Measurements from ENCODE around the gene ATG10.
"Not testable (repeated sequence)": the region's sequence is repeated elsewhere in the genome, so short reads cannot be mapped to it uniquely, and the experiment has no call there.

The ATG10 gene

GRCh38 chr5:82129723-82130285, 158.0 kb downstream of the ATG10 start:
- DNase-seq (ENCODE audit: low spot score), result no peak

GRCh38 chr5:82130602-82131001, 158.8 kb downstream of the ATG10 start:
- DNase-seq (ENCODE audit: low spot score), result no peak

- DNase-seq (ENCODE audit: low spot score), result no peak
Measured at GRCh38 chr5:82137205-82137604, 165.4 kb downstream of the ATG10 start.

GRCh38 chr5:82139837-82140236, 168.0 kb downstream of the ATG10 start:
- not testable (repeated sequence) for DNase-seq (ENCODE audit: low spot score)

- no peak for DNase-seq (ENCODE audit: low spot score)
Measured at GRCh38 chr5:82142217-82142841, 170.5 kb downstream of the ATG10 start.

GRCh38 chr5:82142928-82143577, 171.2 kb downstream of the ATG10 start:
- no peak for DNase-seq (ENCODE audit: low spot score)

- DNase-seq (ENCODE audit: low spot score), result no peak
Measured at GRCh38 chr5:82147860-82148573, 176.2 kb downstream of the ATG10 start.

- DNase-seq (ENCODE audit: low spot score), result no peak
Measured at GRCh38 chr5:82149434-82149833, 177.6 kb downstream of the ATG10 start.

GRCh38 chr5:82150559-82150958, 178.7 kb downstream of the ATG10 start:
- no peak for DNase-seq (ENCODE audit: low spot score)

- DNase-seq (ENCODE audit: low spot score), result no peak
Measured at GRCh38 chr5:82151204-82151603, 179.4 kb downstream of the ATG10 start.

- no peak for DNase-seq (ENCODE audit: low spot score)
Measured at GRCh38 chr5:82151662-82152061, 179.8 kb downstream of the ATG10 start.

GRCh38 chr5:82152978-82153481, 181.2 kb downstream of the ATG10 start:
- DNase-seq (ENCODE audit: low spot score), result no peak

GRCh38 chr5:82154776-82155175, 183.0 kb downstream of the ATG10 start:
- DNase-seq (ENCODE audit: low spot score), result no peak

GRCh38 chr5:82155305-82155704, 183.5 kb downstream of the ATG10 start:
- DNase-seq (ENCODE audit: low spot score), result no peak

- no peak for DNase-seq (ENCODE audit: low spot score)
Measured at GRCh38 chr5:82156874-82157273, 185.1 kb downstream of the ATG10 start.

GRCh38 chr5:82158755-82159413, 187.1 kb downstream of the ATG10 start:
- no peak for DNase-seq (ENCODE audit: low spot score)

GRCh38 chr5:82160948-82161347, 189.1 kb downstream of the ATG10 start:
- no peak for DNase-seq (ENCODE audit: low spot score)

GRCh38 chr5:82162573-82162972, 190.8 kb downstream of the ATG10 start:
- no peak for DNase-seq (ENCODE audit: low spot score)

GRCh38 chr5:82163452-82164175, 191.8 kb downstream of the ATG10 start:
- DNase-seq (ENCODE audit: low spot score), result peak; percentile 14

- peak; percentile 25 for DNase-seq (ENCODE audit: low spot score)
Measured at GRCh38 chr5:82164176-82164976, 192.6 kb downstream of the ATG10 start.
